Germinal center (tissue), 1 donor: ENCODE measurements around the gene HOXC11.

Source experiments
- DNase-seq: peaks from one replicate; pipeline ENCODE4 v3.0.0; 2012; ENCODE audit warnings: mixed read lengths, low spot score

HOXC11 gene

DNA sequence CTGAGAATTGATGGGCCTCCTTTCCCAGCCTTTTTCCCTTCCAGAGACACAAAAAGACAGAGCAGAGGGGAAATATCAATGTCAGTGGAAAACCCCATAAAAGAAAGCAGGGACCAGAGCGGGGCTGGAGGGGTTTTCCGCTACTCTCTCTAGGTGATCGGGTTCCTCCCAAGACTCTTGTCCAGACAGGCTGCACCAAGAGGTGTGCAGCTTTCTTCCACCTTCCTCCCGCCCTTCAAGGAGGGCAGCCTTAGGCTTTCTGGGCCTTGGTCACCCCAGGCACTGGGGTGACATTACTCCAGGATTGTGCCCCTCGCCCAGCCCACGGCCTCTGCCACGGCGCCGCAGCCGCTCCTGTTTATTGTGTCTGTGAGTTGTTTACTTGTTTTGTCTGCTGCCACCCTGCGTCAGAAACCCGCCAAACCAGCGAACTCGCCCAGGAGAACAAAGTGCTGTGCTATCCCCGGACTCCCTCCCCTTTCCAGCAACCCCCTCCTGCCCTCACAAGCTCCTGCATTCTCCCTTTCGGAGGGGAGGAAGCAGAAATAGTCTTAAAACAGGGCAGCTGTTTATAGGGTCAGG, 48.6 kb downstream of the HOXC11 start:
- no peak for DNase-seq

DNA sequence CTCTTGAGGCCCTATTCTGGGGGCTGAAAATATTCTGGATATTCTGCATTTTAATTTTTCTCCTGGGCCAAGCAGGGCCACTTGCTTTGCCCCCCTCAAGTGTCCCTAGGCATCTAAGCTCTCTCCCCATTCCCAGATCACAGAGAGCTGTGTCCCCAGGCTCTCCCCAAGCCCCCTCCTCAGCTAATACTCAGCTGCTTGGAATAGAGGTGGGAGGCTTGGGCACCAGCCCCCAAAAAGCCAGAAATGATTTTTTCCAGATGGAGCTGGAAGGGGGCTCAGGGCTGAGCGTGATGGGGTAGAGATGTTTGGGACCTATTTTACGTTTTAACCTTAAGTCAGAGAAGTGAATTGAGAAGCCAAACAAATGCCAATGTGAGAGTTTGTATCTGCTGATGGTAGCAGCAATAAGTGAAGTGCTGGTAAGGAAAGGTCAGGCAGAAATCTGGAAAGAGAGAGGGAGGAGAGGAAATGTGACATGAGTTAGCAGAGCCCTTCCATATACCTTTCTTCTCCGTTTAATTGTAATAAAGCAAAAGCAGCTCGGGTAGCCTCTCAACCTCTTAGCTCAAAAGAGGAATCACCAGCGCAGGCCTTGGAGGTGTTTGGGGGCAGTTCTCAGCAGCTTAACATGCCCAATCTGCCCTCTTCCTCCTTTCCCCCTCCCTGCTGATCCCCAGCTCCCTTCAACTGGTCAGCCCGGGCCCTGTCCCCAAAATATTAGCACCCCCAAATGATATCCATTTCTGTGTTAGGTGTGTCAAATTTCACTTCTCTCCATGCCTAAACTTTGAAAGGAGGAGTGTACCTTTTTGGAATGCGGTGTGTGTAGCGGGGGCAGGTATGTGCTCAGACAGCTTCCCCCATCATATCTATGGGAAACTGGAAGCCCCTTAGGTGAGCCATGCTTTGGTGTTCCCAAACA, 50.3 kb downstream of the HOXC11 start:
- no peak for DNase-seq

- no peak for DNase-seq
Observed at GRCh38 chr12:54024127-54024526, 51.2 kb downstream of the HOXC11 start.

- DNase-seq: no peak
Observed at GRCh38 chr12:54024581-54025305, 51.8 kb downstream of the HOXC11 start.

GRCh38 chr12:54025499-54026405, 52.8 kb downstream of the HOXC11 start:
- DNase-seq: no peak

GRCh38 chr12:54026640-54027441, 53.9 kb downstream of the HOXC11 start:
- DNase-seq: no peak
